SIG-M5 (cell line): ENCODE data around the gene PDXP.
"Not testable (repeated sequence)": the region's sequence is repeated elsewhere in the genome, so short reads cannot be mapped to it uniquely, and the experiment has no call there.

Experiments
- DNase-seq: peaks from one replicate; lab custom pipeline; 2025; lab: John Stamatoyannopoulos, UW

PDXP gene, protein sequence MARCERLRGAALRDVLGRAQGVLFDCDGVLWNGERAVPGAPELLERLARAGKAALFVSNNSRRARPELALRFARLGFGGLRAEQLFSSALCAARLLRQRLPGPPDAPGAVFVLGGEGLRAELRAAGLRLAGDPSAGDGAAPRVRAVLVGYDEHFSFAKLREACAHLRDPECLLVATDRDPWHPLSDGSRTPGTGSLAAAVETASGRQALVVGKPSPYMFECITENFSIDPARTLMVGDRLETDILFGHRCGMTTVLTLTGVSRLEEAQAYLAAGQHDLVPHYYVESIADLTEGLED

DNA sequence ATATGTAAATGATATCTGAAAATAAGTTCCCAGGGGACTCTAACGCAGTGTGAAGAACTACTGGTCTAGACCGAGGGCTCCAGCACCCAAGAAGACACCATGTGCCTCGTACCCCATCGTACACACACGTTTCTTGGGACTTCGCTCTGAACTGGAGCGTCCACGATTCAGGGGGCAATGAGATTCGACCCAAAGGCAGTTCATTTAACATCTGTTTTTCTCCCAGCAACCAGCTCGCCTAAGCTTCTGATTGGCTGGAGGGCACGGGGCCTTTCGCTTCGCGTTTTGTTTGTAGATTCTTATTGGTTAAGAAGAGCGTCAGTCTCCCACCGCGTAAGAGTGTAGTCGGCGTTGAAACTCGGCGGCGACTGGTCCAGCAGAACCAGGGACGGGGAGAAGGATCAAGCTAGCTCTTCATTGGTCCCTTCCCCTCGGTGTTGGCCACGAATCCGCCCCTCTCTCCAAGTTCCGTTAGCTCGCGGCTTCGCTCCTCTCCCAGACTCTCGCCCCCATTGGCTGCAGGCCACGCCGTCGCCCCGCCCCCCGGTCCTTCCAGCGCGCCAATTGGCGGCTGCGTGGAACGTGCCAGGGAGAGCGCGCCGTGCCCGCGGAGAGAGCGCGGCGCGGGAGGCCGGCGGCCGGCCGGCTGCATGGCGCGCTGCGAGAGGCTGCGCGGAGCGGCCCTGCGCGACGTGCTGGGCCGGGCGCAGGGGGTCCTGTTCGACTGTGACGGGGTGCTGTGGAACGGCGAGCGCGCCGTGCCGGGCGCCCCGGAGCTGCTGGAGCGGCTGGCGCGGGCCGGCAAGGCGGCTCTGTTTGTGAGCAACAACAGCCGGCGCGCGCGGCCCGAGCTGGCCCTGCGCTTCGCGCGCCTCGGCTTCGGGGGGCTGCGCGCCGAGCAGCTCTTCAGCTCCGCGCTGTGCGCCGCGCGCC lies at the start of gene PDXP:
PDXP (plus strand) TSS at position 591 of the 933 bp plus-strand sequence; CDS start at position 651, 60 bp downstream.
- DNase-seq, result peak; percentile 90

DNA sequence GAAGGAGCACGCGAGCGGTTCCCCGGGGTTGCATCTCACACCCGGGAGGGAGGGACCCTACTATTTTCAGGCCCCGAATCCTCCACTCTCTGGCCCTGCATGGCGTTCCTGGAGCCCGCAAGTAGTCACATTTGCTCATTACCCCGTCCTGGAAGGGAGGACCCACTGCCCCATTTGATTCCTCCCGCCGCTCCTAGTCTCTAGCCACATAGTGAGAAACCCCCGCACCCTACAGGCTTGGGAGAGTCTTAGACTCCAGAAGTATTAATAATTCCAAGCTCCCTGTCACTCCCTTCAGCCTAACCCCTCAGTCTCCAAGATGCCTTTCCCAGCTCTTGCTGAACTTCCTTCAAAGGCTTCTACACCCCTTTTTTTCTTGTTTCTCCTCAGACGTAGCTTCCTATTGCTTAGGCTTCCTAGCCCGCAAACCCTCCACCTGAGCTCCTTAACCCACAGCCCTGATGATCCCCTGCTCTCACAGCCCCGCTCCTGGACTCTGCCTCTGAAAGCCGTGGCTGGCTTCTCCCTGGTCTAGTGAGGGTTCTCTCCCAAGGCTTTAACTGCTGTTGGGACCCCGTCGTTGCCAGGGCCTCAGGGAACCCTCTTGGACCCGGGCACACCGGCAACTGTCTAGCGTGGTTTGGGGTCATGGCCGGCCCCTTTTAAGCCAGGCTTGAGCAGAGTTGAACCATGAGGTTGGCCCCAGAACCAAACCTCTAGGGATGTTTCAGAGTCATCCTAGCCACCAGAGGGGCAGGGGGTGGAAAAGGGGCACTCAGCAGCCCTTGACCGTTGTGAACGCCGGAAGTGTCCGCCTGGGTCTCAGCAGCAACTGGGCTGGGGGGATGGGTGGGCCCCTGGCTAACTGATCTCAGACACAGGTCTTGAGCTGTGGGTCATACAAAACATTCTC lies 49.0 kb upstream of the PDXP start:
- no peak for DNase-seq

- not testable (repeated sequence) for DNase-seq
Observed at GRCh38 chr22:37610153-37610475, 48.4 kb upstream of the PDXP start.

- DNase-seq, result no peak
Observed at GRCh38 chr22:37610480-37611129, 47.9 kb upstream of the PDXP start.

DNA sequence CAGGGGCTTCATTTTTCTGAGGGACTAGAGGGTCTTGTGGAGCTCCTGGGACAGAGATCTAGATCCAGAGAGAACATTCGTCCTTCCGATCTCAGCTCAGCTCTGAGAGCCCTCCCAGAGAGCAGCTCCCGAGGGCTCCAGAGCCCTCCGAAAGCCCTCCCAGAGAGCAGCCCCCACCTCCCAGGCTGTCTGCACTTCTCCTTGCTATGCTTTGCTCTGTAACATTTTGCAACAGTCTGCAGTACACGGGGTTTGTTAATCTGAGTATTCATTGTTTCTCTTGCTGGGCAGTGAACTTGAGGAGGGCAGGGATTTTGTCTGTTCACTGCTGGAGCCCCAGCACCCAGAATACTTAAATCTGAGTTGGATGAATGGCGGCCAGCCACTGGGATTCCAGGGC lies 47.3 kb upstream of the PDXP start:
- no peak for DNase-seq

- DNase-seq, result no peak
Observed at GRCh38 chr22:37616201-37617083, 42.1 kb upstream of the PDXP start.

DNA sequence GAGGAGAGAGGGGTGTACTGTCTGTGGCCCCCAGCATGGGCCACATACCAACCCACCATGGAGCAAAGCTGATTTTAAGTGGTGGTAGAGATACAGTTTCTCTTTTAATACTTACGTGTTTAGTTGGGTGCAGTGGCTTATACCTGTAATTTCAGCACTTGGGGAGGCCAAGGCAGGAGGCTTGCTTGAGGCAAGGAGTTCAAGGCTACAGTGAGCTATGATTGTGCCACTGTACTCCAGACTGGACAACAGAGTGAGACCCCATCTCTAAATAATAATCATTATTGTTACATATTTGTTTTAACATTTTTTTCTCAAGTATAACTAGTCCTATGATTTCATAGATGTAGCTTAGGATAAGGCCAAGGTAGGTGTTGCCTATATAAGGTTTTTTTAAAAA lies 41.1 kb upstream of the PDXP start:
- DNase-seq, result no peak

DNA sequence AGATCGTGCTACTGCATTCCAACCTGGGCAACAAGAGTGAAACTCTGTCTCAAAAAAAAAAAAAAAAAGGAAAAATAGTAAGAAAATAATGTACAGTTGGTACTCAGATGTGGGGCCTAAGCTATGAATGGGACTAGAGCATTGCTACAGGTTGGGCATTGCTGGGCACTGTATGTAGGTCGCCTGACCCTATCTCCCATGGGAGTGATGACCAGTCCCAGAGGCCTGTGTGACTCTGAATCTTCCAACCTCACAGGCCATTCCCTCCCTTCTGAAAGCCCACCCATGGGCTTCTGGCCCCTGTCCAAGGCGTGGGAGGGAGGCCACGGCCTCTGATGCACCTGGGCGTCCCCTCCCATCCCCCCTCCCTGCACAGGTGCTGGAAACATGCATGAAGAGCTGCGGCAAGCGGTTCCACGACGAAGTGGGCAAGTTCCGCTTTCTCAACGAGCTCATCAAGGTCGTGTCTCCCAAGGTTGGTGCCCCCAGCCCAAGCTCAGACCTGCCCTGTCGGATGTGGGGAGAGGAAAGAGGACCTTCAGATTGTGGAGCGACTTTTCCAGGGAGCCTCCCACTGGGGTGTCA lies 40.4 kb upstream of the PDXP start:
- DNase-seq, result no peak

DNA sequence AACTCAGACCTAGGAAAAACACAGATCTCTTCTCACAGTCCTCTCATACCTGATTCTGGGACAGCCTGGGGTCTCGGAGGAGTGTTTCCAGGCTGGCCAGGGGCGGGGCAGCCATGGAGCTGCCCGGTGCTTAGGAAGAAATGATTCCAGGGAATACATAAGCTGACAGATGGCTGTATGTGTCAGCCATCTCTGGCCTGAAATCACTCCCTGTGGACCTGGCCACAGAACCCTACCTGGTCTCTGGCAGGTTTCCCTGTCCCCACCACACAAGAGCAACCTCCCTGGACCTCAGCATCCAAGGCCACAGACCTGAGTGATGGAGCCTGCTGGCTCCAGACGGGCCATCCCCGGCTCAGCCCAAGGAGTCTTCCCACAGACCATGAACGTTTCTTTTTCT lies 39.8 kb upstream of the PDXP start:
- DNase-seq, result no peak

- DNase-seq, result no peak
Observed at GRCh38 chr22:37619991-37620390, 38.5 kb upstream of the PDXP start.

DNA sequence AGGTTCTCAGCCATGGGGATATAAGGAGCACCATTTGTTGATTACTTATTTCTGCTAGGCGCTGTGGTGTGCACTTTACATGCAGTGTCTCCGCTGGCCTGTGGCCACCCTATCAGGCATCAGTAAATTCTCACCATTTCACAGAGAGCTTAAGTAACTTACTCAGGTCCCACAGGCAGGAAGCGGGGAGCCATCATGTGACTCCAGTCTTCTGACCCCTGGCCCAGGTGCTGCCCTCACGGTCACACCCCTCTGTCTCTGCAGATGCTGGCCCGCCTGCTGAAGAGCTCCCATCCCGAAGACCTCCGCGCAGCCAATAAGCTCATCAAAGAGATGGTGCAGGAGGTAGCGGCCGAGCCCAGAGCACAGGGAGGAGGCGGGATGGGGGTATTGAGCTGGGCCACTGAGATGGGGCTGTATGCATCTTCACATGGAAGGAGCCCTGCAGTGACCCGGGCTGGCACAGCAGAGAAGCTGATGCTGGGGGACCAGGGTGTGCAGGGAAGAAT lies 37.1 kb upstream of the PDXP start:
- no peak for DNase-seq

- no peak for DNase-seq
Observed at GRCh38 chr22:37623075-37624016, 35.2 kb upstream of the PDXP start.

GRCh38 chr22:37624017-37624365 lies 34.5 kb upstream of the PDXP start:
- no peak for DNase-seq

- DNase-seq, result no peak
Observed at GRCh38 chr22:37624876-37625275, 33.6 kb upstream of the PDXP start.

DNA sequence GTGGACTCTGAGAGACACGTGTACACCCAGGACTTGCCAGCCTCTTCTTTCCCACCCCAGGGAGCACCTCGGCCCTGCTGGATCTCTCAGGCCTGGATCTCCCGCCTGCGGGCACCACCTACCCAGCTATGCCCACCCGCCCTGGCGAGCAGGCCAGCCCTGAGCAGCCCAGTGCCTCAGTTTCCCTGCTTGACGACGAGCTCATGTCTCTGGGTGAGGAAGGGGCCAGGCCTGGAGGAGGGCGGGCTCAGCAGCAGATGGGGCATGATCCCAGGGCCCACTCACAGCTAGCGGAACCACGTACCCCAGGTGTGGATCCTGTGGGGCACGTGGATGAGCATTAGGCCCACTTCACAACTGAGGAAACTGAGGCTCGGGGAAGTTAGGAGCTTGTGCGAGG lies 32.8 kb upstream of the PDXP start:
- no peak for DNase-seq

DNA sequence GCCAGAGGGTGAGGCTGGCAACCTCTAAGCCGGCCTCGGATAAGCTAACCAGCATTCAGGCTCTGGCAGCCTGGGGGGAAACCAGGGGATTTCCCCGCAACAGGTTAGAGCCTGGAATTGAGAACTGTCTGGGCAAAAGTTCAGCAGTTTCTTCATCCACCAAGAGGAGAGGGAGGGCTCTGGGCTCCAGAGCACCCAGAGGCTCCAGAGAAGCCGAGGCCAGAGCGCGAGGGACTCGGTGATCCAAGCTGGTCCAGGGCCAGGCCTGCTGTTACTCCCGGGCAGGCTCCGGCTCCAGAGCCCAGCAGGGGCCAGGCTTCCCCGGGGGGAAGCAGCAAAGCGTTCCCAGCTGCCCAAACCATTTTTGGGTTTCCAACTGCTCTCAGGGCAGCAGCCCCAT lies 32.4 kb upstream of the PDXP start:
- no peak for DNase-seq

GRCh38 chr22:37626556-37627075 lies 31.9 kb upstream of the PDXP start:
- no peak for DNase-seq

GRCh38 chr22:37627121-37627520 lies 31.4 kb upstream of the PDXP start:
- DNase-seq, result no peak

- no peak for DNase-seq
Observed at GRCh38 chr22:37627545-37627944, 31.0 kb upstream of the PDXP start.
